Activated CD4-positive, alpha-beta T cell treated with anti-CD3 and anti-CD28 coated beads, Interleukin-2, amount 10 ng/mL, durations not matched to agents 24 days and 14 days (primary cell): Measurements from ENCODE around the gene CAPN8. TPM values are rescaled to one million over a fixed set of nuclear protein-coding genes. Genes with fewer than 3 reads are reported as not detected.

ENCODE experiments used
- DNase-seq: peaks from one replicate; pipeline ENCODE4 v3.0.0; 2022
- H3K27ac Mint-ChIP-seq: one replicate; pipeline ENCODE4 v1.8.0; 2022; ENCODE audit warnings: mild to moderate bottlenecking, mixed read lengths
- H3K27me3 Mint-ChIP-seq: one replicate; pipeline ENCODE4 v1.8.0; 2022; ENCODE audit warnings: mixed read lengths
- H3K36me3 Mint-ChIP-seq: one replicate; pipeline ENCODE4 v1.8.0; 2022; ENCODE audit warnings: low read depth, mild to moderate bottlenecking, mixed read lengths
- H3K4me1 Mint-ChIP-seq: one replicate; pipeline ENCODE4 v1.8.0; 2021; ENCODE audit warnings: mixed read lengths
- H3K4me3 Mint-ChIP-seq: one replicate; pipeline ENCODE4 v1.8.0; 2022; ENCODE audit warnings: mild to moderate bottlenecking, moderate library complexity, mixed read lengths
- H3K9me3 Mint-ChIP-seq: one replicate; pipeline ENCODE4 v1.8.0; 2021; ENCODE audit warnings: mixed read lengths
- intact Hi-C: fragments of 100-400 bp; cut with micrococcal nuclease; formaldehyde crosslinking; loops from one replicate; pipeline ENCODE4 v1.15.1; 2023
- total RNA-seq: library from RNA; stranded (reverse); gene quantifications from 2 replicates; pipeline ENCODE4 v1.2.3, GENCODE V29; 2022

The CAPN8 gene
- total RNA-seq, 1 donor from 2014 or later, result not detected

GRCh38 chr1:223631956-223632355 lies 33.5 kb downstream of the CAPN8 start:
- peaks cover 16% of the 10 kb centered on the region for H3K27me3 Mint-ChIP-seq
- no peaks in the 10 kb centered on the region for H3K36me3 Mint-ChIP-seq
- intact Hi-C loops, result no loop called here
- H3K4me1 Mint-ChIP-seq, result no peaks in the 10 kb centered on the region
- no peak overlapping the region for H3K27ac Mint-ChIP-seq
- H3K9me3 Mint-ChIP-seq, result peaks cover 10% of the 10 kb centered on the region
- no peak overlapping the region for H3K4me3 Mint-ChIP-seq
- no peak for DNase-seq

GRCh38 chr1:223631473-223631872 lies 34.0 kb downstream of the CAPN8 start:
- Mint-ChIP-seq H3K36me3 (no peaks in the 10 kb centered on the region), H3K4me3 (no peak overlapping the region), H3K27me3 (peaks cover 13% of the 10 kb centered on the region), H3K27ac (no peak overlapping the region), H3K9me3 (peaks cover 8% of the 10 kb centered on the region), H3K4me1 (no peaks in the 10 kb centered on the region)
- intact Hi-C loops, result no loop called here
- no peak for DNase-seq

- Mint-ChIP-seq H3K4me3 (no peak overlapping the region), H3K36me3 (no peaks in the 10 kb centered on the region), H3K27ac (no peak overlapping the region), H3K9me3 (peaks cover 4% of the 10 kb centered on the region), H3K27me3 (peaks cover 8% of the 10 kb centered on the region), H3K4me1 (no peaks in the 10 kb centered on the region)
- DNase-seq, result no peak
- intact Hi-C loops, result no loop called here
Measured at GRCh38 chr1:223629126-223629457, 36.4 kb downstream of the CAPN8 start.

- Mint-ChIP-seq H3K36me3 (no peaks in the 10 kb centered on the region), H3K9me3 (no peaks in the 10 kb centered on the region), H3K27me3 (peaks cover 3% of the 10 kb centered on the region), H3K4me1 (no peaks in the 10 kb centered on the region), H3K27ac (no peak overlapping the region), H3K4me3 (no peak overlapping the region)
- DNase-seq, result peak; percentile 77
- intact Hi-C loops, result no loop called here
Measured at GRCh38 chr1:223628233-223629125, 37.0 kb downstream of the CAPN8 start.

- H3K36me3 Mint-ChIP-seq, result no peaks in the 10 kb centered on the region
- no peaks in the 10 kb centered on the region for H3K27me3 Mint-ChIP-seq
- no peak overlapping the region for H3K4me3 Mint-ChIP-seq
Measured at GRCh38 chr1:223622132-223622842, 43.2 kb downstream of the CAPN8 start.

DNA sequence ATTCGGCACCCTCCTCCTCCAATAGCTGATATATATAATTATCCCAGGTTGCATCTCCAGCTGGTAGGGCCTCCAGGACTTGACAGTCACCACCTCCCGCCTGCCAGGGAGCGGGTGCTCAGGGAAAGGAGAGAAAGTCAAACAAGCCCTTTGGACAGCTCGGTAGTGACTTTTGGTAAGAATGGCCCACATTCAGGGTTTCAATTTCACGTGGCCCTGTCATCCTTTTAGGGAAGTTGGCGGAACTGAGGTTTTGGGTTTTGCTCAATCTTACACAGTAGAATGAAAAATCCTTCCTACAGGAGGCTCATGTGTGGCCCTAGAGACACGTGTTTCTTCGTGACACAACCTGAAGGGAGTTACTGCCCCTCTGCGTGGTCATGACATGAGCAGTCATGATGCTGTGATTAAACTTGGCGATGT lies 44.2 kb downstream of the CAPN8 start:
- H3K4me1 Mint-ChIP-seq, result no peaks in the 10 kb centered on the region
- no peak overlapping the region for H3K27ac Mint-ChIP-seq
- H3K36me3 Mint-ChIP-seq, result no peaks in the 10 kb centered on the region
- no peaks in the 10 kb centered on the region for H3K27me3 Mint-ChIP-seq
- no peaks in the 10 kb centered on the region for H3K9me3 Mint-ChIP-seq
- intact Hi-C loops, result no loop called here
- no peak overlapping the region for H3K4me3 Mint-ChIP-seq
- DNase-seq, result no peak

More at GRCh38 chr1:223622132-223622842, 43.2 kb downstream of the CAPN8 start:
- intact Hi-C loops, result no loop called here
- Mint-ChIP-seq H3K4me1 (no peaks in the 10 kb centered on the region), H3K27ac (no peak overlapping the region), H3K9me3 (no peaks in the 10 kb centered on the region)
- no peak for DNase-seq

DNA sequence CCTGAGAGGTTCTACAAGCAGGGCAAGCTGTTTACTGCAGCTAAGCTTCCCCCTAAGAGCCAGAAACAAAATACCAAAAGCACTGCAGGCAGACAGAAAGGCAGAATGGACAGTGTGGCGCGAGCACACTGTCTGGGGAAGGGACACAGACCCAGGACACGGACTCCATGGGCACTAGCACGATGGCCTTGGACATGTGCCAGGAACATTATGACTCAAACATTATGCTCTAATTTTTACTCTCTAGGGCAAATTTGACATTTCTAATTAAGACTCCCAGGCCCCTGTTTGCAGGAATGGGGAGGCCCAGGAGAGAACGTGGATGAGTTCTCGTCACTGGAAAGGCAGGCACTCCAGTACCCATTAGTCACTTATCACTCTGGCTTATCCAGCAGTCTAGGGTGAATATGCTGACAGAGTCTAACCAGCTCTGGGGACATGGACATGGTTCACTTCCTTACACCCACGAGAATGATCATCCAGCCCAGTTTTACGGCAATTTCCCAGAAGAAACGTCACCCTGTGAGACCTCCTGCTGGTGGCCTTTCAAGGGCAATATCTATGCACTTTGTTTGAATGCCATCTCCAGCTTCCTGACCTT lies 45.1 kb downstream of the CAPN8 start:
- H3K36me3 Mint-ChIP-seq, result no peaks in the 10 kb centered on the region
- no peak overlapping the region for H3K4me3 Mint-ChIP-seq
- no peaks in the 10 kb centered on the region for H3K27me3 Mint-ChIP-seq
- H3K4me1 Mint-ChIP-seq, result no peaks in the 10 kb centered on the region
- no peaks in the 10 kb centered on the region for H3K9me3 Mint-ChIP-seq
- DNase-seq, result no peak
- intact Hi-C loops, result no loop called here
- no peak overlapping the region for H3K27ac Mint-ChIP-seq

DNA sequence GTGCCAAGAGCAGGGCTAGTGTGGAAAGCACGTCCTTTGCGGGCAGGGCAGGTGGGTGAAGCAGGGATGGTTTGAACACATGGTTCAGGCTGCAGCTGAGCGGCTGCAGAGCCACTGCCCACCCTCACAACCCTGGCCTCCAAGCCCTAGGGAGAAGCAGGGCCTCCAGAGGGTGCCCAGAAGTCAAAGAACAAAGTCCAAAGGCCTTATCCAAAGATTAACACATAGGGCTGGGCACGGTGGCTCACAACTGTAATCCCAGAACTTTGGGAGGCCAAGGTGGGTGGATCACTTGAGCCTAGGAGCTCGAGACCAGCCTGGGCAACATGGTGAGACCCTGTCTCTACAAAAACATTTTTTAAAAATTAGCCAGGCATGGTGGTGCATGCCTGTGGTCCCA lies 46.8 kb downstream of the CAPN8 start:
- intact Hi-C loops, result no loop called here
- H3K27ac Mint-ChIP-seq, result no peak overlapping the region
- no peaks in the 10 kb centered on the region for H3K27me3 Mint-ChIP-seq
- no peaks in the 10 kb centered on the region for H3K36me3 Mint-ChIP-seq
- no peak overlapping the region for H3K4me3 Mint-ChIP-seq
- no peaks in the 10 kb centered on the region for H3K4me1 Mint-ChIP-seq
- H3K9me3 Mint-ChIP-seq, result no peaks in the 10 kb centered on the region
- no peak for DNase-seq

DNA sequence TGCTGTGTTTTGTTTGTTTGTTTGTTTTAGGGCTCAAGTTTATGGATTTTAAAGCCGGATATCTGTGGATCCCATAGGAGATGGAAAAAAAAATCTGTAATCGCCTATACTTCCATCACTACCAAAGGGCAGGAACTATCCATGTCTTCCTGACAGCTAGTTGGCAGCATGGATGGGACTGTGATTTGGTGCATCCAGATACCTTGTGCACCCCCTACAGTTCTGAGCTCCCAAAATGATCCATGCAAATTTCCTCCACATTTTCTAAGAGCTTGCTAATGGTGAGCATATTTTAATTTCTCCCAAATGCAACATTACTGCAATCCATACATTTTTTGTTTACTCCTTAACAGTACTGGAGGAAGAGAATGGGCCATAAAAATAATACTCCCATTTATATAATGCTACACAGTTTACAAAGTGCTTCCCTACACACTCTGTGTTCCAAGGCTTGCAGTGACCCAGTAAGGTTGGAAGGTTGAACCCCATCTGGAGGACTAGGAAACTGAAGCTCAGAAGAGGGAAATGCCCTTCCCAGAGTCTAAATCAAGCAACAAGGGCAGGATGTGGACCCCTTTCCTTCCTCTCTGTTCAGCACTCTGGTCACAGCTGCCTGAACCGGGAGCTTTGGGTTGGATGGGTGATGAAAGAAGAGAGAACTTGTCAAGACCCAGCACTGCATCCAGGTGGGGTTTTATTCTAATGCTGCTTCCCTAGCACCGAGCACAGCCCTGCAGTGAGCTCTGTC lies 48.0 kb downstream of the CAPN8 start:
- DNase-seq, result no peak
- H3K9me3 Mint-ChIP-seq, result no peaks in the 10 kb centered on the region
- intact Hi-C loops, result no loop called here
- no peak overlapping the region for H3K4me3 Mint-ChIP-seq
- H3K36me3 Mint-ChIP-seq, result no peaks in the 10 kb centered on the region
- H3K27me3 Mint-ChIP-seq, result no peaks in the 10 kb centered on the region
- H3K4me1 Mint-ChIP-seq, result no peaks in the 10 kb centered on the region
- no peak overlapping the region for H3K27ac Mint-ChIP-seq

GRCh38 chr1:223616586-223616985 lies 48.9 kb downstream of the CAPN8 start:
- Mint-ChIP-seq H3K9me3 (peaks cover 1% of the 10 kb centered on the region), H3K27me3 (no peaks in the 10 kb centered on the region), H3K4me3 (no peak overlapping the region), H3K36me3 (no peaks in the 10 kb centered on the region), H3K27ac (no peak overlapping the region), H3K4me1 (no peaks in the 10 kb centered on the region)
- intact Hi-C loops, result no loop called here
- no peak for DNase-seq

DNA sequence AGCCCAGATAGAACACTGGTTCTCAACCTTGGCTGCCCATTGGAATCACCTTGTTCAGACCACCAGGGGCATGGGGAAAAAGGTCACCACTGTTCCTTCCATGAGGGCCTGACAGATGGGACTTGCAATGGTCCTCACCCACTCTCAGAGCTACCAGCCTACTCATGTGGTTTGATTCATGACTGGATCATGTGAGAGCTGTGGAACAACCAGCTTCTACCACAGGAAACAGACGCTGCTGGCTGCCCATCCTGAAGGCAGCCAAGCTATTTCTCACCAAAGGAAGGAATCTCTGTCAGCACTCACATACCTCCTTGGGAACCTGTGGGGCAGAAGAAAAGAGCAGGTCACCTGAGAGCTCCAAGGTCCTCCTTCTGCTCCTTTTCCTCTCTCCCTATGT lies 53.6 kb downstream of the CAPN8 start:
- DNase-seq, result no peak
- no peaks in the 10 kb centered on the region for H3K4me1 Mint-ChIP-seq
- no peak overlapping the region for H3K4me3 Mint-ChIP-seq
- H3K36me3 Mint-ChIP-seq, result no peaks in the 10 kb centered on the region
- intact Hi-C loops, result no loop called here
- no peaks in the 10 kb centered on the region for H3K27me3 Mint-ChIP-seq
- H3K9me3 Mint-ChIP-seq, result peaks cover 4% of the 10 kb centered on the region
- H3K27ac Mint-ChIP-seq, result no peak overlapping the region

DNA sequence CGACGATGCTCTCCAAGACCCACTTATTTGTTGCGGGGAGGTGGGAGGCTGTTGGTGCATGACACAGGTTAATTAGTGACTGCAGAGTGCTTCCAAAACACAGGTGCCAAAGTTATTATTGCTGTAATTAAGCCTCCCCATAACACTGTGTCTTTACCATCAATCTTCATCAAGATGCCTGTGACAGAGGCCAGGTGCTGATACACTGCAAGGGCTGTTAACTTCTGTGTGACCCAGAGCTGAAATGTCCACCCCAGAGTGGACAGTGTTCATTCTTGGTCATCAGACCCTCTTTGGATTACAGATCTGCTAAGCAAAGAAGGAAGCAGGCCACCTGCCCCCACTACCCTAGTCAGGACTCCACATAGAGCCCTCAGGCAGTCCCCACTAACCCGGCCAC lies 55.5 kb downstream of the CAPN8 start:
- Mint-ChIP-seq H3K4me1 (no peaks in the 10 kb centered on the region), H3K36me3 (no peaks in the 10 kb centered on the region), H3K4me3 (no peak overlapping the region), H3K27ac (no peak overlapping the region), H3K27me3 (no peaks in the 10 kb centered on the region), H3K9me3 (peaks cover 4% of the 10 kb centered on the region)
- DNase-seq, result no peak
- intact Hi-C loops, result no loop called here

DNA sequence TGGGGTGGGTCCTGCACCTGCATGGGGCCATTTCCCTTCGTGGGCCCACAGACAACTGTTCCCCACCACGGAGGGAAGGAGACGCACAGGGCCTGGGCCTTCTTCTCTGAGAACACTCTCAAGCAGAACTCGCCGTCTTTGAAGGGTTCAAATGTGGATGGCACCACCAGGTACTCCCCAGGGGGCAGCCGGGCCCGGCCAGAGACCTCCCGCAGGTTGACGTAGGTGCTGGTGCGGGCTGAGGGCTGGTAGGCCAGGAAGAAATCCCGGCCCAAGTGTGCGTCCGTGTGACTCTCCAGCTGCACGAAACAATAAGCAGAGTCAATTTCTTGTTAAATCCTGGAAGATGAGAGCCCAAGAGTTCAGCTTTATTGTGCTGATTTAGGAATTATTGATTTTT lies 56.4 kb downstream of the CAPN8 start:
- H3K9me3 Mint-ChIP-seq, result peaks cover 4% of the 10 kb centered on the region
- no peak overlapping the region for H3K4me3 Mint-ChIP-seq
- no peak overlapping the region for H3K27ac Mint-ChIP-seq
- DNase-seq, result no peak
- H3K36me3 Mint-ChIP-seq, result no peaks in the 10 kb centered on the region
- no peaks in the 10 kb centered on the region for H3K27me3 Mint-ChIP-seq
- H3K4me1 Mint-ChIP-seq, result no peaks in the 10 kb centered on the region
- intact Hi-C loops, result no loop called here

GRCh38 chr1:223558512-223558911 lies 107.0 kb downstream of the CAPN8 start:
- Mint-ChIP-seq H3K4me1 (no peaks in the 10 kb centered on the region), H3K27me3 (no peaks in the 10 kb centered on the region), H3K36me3 (no peaks in the 10 kb centered on the region), H3K27ac (no peak overlapping the region), H3K9me3 (no peaks in the 10 kb centered on the region), H3K4me3 (no peak overlapping the region)
- intact Hi-C loops, result no loop called here
- DNase-seq, result no peak
